ENCODE measurements around the gene TMEM61.
A peak's percentile ranks its signal among the peaks of the same experiment; 100 is the strongest.

DNA sequence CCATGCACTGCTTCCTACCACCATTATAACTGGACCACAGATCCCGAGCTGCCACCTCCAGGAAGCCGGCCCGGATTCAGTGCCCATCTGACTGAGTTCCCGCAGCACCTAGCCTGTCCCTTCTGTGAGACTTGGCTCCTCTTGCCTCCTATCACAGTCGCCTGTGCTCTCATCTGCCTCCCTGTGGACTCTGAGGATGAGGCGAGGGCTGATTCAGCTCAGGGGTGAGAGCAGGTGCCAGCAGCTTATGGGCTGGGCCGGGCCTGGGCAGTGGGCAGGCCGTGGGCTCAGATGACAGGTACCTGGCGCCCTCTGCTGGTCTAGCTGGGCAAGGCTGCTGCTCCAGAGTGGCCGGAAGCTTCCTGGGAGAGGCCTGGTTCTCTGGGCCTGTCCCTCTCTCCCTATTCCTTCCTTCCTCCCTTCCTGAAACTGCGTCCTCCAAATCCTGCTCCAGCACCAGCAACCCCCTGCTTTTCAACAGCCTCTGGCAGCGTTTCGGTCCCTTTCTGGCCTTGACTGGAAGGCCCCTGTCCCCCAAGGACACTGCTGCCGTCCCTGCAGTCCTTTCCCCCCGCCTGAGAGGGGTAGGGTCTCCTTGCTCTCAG, 41.6 kb downstream of the TMEM61 start:
- TF ChIP-seq, protein P1, sequence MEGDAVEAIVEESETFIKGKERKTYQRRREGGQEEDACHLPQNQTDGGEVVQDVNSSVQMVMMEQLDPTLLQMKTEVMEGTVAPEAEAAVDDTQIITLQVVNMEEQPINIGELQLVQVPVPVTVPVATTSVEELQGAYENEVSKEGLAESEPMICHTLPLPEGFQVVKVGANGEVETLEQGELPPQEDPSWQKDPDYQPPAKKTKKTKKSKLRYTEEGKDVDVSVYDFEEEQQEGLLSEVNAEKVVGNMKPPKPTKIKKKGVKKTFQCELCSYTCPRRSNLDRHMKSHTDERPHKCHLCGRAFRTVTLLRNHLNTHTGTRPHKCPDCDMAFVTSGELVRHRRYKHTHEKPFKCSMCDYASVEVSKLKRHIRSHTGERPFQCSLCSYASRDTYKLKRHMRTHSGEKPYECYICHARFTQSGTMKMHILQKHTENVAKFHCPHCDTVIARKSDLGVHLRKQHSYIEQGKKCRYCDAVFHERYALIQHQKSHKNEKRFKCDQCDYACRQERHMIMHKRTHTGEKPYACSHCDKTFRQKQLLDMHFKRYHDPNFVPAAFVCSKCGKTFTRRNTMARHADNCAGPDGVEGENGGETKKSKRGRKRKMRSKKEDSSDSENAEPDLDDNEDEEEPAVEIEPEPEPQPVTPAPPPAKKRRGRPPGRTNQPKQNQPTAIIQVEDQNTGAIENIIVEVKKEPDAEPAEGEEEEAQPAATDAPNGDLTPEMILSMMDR (IDR thresholded peaks at IDR 0.05): peak; percentile 93 to 98 (median 94)
- TF ChIP-seq POLR2A (IDR thresholded peaks at IDR 0.05): peak; percentile 14

Measured in right lobe of liver (tissue), 4 donors.